HepG2 (cell line): ENCODE measurements around the gene ITGA2. TPM values are rescaled to one million over a fixed set of nuclear protein-coding genes. Genes with fewer than 3 reads are reported as not detected.

ENCODE experiments used
- AGO2 ChIP-seq: fragments of 200-400 bp; formaldehyde crosslinking; optimal IDR thresholded peaks from 2 replicates; pipeline ENCODE3; 2017; ENCODE audit warnings: mild to moderate bottlenecking, low read depth, low read length, moderate library complexity
- DMAP1 ChIP-seq: IDR thresholded peaks from 2 replicates; pipeline ENCODE4 v1.6.1; 2016
- DNMT1 ChIP-seq: sonication (generic); formaldehyde crosslinking; IDR thresholded peaks from 2 replicates; pipeline ENCODE4 v1.5.1; 2020; ENCODE audit warnings: mild to moderate bottlenecking, missing genetic modification reagents
- EEA1 ChIP-seq: sonication (generic); formaldehyde crosslinking; IDR thresholded peaks from 2 replicates; pipeline ENCODE4 v1.5.1; 2020; ENCODE audit warnings: mild to moderate bottlenecking, missing genetic modification reagents, borderline replicate concordance
- FOXK1 ChIP-seq: sonication (generic); formaldehyde crosslinking; IDR thresholded peaks from 2 replicates; pipeline ENCODE4 v1.4.0; 2020; ENCODE audit warnings: low read depth, missing genetic modification reagents, borderline replicate concordance
- IRF1 ChIP-seq: sonication (generic); formaldehyde crosslinking; IDR thresholded peaks from 2 replicates; pipeline ENCODE4 v1.4.0; 2020; ENCODE audit warnings: low read depth, mild to moderate bottlenecking, missing genetic modification reagents
- MXI1 ChIP-seq: IDR thresholded peaks from 3 replicates; pipeline ENCODE4 v1.6.1; 2012; ENCODE audit warnings: low read depth, low read length, inconsistent platforms, borderline replicate concordance
- THAP11 ChIP-seq: IDR thresholded peaks from 2 replicates; pipeline ENCODE4 v1.6.1; 2016; ENCODE audit warnings: missing biosample characterization, missing genetic modification reagents
- THAP9 ChIP-seq: sonication (generic); formaldehyde crosslinking; IDR thresholded peaks from 2 replicates; pipeline ENCODE4; 2020; ENCODE audit warnings: missing genetic modification reagents, mild to moderate bottlenecking, borderline replicate concordance
- ZBTB4 ChIP-seq: sonication (generic); formaldehyde crosslinking; IDR thresholded peaks from 2 replicates; pipeline ENCODE4 v1.4.0; 2020; ENCODE audit warnings: missing genetic modification reagents, mild to moderate bottlenecking, borderline replicate concordance
- ZNF737 ChIP-seq: sonication (generic); formaldehyde crosslinking; IDR thresholded peaks from 2 replicates; pipeline ENCODE4 v1.5.0; 2020; ENCODE audit warnings: missing genetic modification reagents, mild to moderate bottlenecking, borderline replicate concordance
- polyA plus RNA-seq, 8 experiments: library from polyadenylated mRNA; depleted of rRNA in 3 of 8; stranded (reverse) in 7 of 8; unstranded in 1 of 8; fragments of >200 nt; fragmentation: Illumina TruSeq in 4 of 8; extraction: Trizol in 4 of 8; gene quantifications; 2 replicates each; pipeline versions ENCODE4 v1.2.1 to v1.2.3, GENCODE V29; 2011 to 2016; ENCODE audit warnings: low read depth in 4 of 8, missing spikeins in 1 of 8, mixed read lengths in 1 of 8; ENCODE audit not compliant: insufficient read depth in 1 of 8
- total RNA-seq, 5 experiments: library from RNA; depleted of rRNA; stranded (reverse); fragments of >200 nt; fragmentation: Illumina TruSeq; extraction: Trizol; gene quantifications; 2 replicates each; pipeline ENCODE4 v1.2.3, GENCODE V29; 2016; ENCODE audit warnings: low read depth in 1 of 5
- TF ChIP-seq, protein P1 (sequence below): sonication (generic); formaldehyde crosslinking; IDR thresholded peaks from 2 replicates; pipeline ENCODE4 v1.5.0; 2020; ENCODE audit warnings: mild to moderate bottlenecking, missing genetic modification reagents, moderate library complexity
- TF ChIP-seq, protein P2 (sequence below): sonication (generic); formaldehyde crosslinking; conservative IDR thresholded peaks from 2 replicates; pipeline ENCODE4 v1.4.0; 2020; ENCODE audit warnings: missing genetic modification reagents
- TF ChIP-seq, protein P3 (sequence below): sonication (generic); formaldehyde crosslinking; IDR thresholded peaks from 2 replicates; pipeline ENCODE4 v1.4.0; 2020; ENCODE audit warnings: missing genetic modification reagents

The ITGA2 gene
- total and polyA plus RNA-seq, 2 of the 13 experiments (the other 11 are each of a cell fraction or from before 2014, with no cell fraction given): 15.8 to 58.3 TPM

GRCh38 chr5:52989025-52989780, at the start of gene ITGA2 (continued):
- no peak for TF ChIP-seq IRF1 (CRISPR knock-in tag)
- peak; percentile 42; the same call in 1 of the 2 replicates for TF ChIP-seq DMAP1 (CRISPR knock-in tag)
- TF ChIP-seq MXI1: no peak; the same call in 2 of the 3 replicates
- TF ChIP-seq FOXK1 (CRISPR knock-in tag): peak; percentile 7; the same call in 1 of the 2 replicates
- TF ChIP-seq EEA1: peak; percentile 23; the same call in 1 of the 2 replicates
- no peak for TF ChIP-seq ZNF737 (CRISPR knock-in tag)
- TF ChIP-seq THAP9 (CRISPR knock-in tag): peak; percentile 49; the same call in 1 of the 2 replicates
- no peak for TF ChIP-seq ZBTB4 (CRISPR knock-in tag)
- TF ChIP-seq, protein P1, sequence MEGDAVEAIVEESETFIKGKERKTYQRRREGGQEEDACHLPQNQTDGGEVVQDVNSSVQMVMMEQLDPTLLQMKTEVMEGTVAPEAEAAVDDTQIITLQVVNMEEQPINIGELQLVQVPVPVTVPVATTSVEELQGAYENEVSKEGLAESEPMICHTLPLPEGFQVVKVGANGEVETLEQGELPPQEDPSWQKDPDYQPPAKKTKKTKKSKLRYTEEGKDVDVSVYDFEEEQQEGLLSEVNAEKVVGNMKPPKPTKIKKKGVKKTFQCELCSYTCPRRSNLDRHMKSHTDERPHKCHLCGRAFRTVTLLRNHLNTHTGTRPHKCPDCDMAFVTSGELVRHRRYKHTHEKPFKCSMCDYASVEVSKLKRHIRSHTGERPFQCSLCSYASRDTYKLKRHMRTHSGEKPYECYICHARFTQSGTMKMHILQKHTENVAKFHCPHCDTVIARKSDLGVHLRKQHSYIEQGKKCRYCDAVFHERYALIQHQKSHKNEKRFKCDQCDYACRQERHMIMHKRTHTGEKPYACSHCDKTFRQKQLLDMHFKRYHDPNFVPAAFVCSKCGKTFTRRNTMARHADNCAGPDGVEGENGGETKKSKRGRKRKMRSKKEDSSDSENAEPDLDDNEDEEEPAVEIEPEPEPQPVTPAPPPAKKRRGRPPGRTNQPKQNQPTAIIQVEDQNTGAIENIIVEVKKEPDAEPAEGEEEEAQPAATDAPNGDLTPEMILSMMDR (CRISPR knock-in tag): no peak
- 0 out of 2 replicates have a peak, but pooled peaks have one; percentile 66 for TF ChIP-seq DNMT1 (CRISPR knock-in tag)
- TF ChIP-seq, protein P2, sequence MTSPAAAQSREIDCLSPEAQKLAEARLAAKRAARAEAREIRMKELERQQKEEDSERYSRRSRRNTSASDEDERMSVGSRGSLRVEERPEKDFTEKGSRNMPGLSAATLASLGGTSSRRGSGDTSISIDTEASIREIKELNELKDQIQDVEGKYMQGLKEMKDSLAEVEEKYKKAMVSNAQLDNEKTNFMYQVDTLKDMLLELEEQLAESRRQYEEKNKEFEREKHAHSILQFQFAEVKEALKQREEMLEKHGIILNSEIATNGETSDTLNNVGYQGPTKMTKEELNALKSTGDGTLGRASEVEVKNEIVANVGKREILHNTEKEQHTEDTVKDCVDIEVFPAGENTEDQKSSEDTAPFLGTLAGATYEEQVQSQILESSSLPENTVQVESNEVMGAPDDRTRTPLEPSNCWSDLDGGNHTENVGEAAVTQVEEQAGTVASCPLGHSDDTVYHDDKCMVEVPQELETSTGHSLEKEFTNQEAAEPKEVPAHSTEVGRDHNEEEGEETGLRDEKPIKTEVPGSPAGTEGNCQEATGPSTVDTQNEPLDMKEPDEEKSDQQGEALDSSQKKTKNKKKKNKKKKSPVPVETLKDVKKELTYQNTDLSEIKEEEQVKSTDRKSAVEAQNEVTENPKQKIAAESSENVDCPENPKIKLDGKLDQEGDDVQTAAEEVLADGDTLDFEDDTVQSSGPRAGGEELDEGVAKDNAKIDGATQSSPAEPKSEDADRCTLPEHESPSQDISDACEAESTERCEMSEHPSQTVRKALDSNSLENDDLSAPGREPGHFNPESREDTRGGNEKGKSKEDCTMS (CRISPR knock-in tag): no peak
- peak; percentile 75 for TF ChIP-seq AGO2
- peak; percentile 23; the same call in 1 of the 2 replicates for TF ChIP-seq THAP11
- TF ChIP-seq, protein P3, sequence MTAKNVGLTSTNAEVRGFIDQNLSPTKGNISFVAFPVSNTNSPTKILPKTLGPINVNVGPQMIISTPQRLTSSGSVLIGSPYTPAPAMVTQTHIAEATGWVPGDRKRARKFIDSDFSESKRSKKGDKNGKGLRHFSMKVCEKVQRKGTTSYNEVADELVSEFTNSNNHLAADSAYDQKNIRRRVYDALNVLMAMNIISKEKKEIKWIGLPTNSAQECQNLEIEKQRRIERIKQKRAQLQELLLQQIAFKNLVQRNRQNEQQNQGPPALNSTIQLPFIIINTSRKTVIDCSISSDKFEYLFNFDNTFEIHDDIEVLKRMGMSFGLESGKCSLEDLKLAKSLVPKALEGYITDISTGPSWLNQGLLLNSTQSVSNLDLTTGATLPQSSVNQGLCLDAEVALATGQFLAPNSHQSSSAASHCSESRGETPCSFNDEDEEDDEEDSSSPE (CRISPR knock-in tag): 0 out of 2 replicates have a peak, but pooled peaks have one; percentile 18
